Skeletal muscle tissue (tissue), 4 donors: ENCODE results near the gene SYCP2L. TPM values are rescaled to one million over a fixed set of nuclear protein-coding genes. Genes with fewer than 3 reads are reported as not detected.

Source experiments
- H3K27ac ChIP-seq: one replicate; pipeline ENCODE4 v1.7.0; 2013; ENCODE audit warnings: mild to moderate bottlenecking, low read depth, low read length, inconsistent platforms
- H3K27me3 ChIP-seq, 3 donors: one replicate each; pipeline ENCODE4 v1.7.0; 2013; ENCODE audit warnings: low read length in 3 of 3; ENCODE audit not compliant: control insufficient read depth in 3 of 3, insufficient read depth in 3 of 3
- H3K36me3 ChIP-seq, 3 donors: one replicate each; pipeline ENCODE4 v1.7.0; 2013; ENCODE audit warnings: low read length in 3 of 3; ENCODE audit not compliant: control insufficient read depth in 3 of 3, insufficient read depth in 3 of 3
- H3K4me1 ChIP-seq, 3 donors: one replicate each; pipeline ENCODE4 v1.7.0; 2013; ENCODE audit warnings: low read length in 3 of 3, mild to moderate bottlenecking in 3 of 3; ENCODE audit not compliant: control insufficient read depth in 3 of 3, insufficient read depth in 3 of 3
- H3K4me3 ChIP-seq, 3 donors: one replicate each; pipeline ENCODE4 v1.7.0; 2013; ENCODE audit warnings: low read length in 3 of 3
- H3K9ac ChIP-seq, 3 donors: one replicate each; pipeline ENCODE4 v1.7.0; 2013; ENCODE audit warnings: low read length in 3 of 3, mild to moderate bottlenecking in 3 of 3, moderate library complexity in 2 of 3, low read depth in 1 of 3
- H3K9me3 ChIP-seq, 3 donors: one replicate each; pipeline ENCODE4 v1.7.0; 2013; ENCODE audit warnings: low read length in 3 of 3; ENCODE audit not compliant: control insufficient read depth in 3 of 3
- total RNA-seq: library from RNA; depleted of rRNA; stranded (reverse); fragments of >200 nt; gene quantifications from one replicate; pipeline ENCODE4 v1.2.3, GENCODE V29; 2014
- donor health status: Osteomylitis.

Gene SYCP2L
- total RNA-seq, 1 donor from 2014 or later = 1.6 TPM

- H3K4me1 ChIP-seq = no peaks in the 10 kb centered on the region
- no peak overlapping the region for H3K27ac ChIP-seq
- H3K36me3 ChIP-seq = no peaks in the 10 kb centered on the region
- H3K9me3 ChIP-seq = no peaks in the 10 kb centered on the region
- H3K27me3 ChIP-seq = no peaks in the 10 kb centered on the region
- H3K4me3 ChIP-seq = no peak overlapping the region
- no peak overlapping the region for H3K9ac ChIP-seq
Observed at GRCh38 chr6:10947966-10948365, 61.1 kb downstream of the SYCP2L start.

- Histone ChIP-seq H3K4me3 (no peak overlapping the region), H3K36me3 (no peaks in the 10 kb centered on the region), H3K9me3 (no peaks in the 10 kb centered on the region), H3K27ac (no peak overlapping the region), H3K9ac (no peak overlapping the region), H3K4me1 (no peaks in the 10 kb centered on the region), H3K27me3 (no peaks in the 10 kb centered on the region)
Observed at GRCh38 chr6:10949579-10950490, 63.0 kb downstream of the SYCP2L start.

GRCh38 chr6:10951675-10952282 lies 64.9 kb downstream of the SYCP2L start:
- no peaks in the 10 kb centered on the region for H3K4me1 ChIP-seq
- no peak overlapping the region for H3K27ac ChIP-seq
- H3K27me3 ChIP-seq = no peaks in the 10 kb centered on the region
- no peak overlapping the region for H3K4me3 ChIP-seq
- no peak overlapping the region for H3K9ac ChIP-seq
- no peaks in the 10 kb centered on the region for H3K9me3 ChIP-seq
- no peaks in the 10 kb centered on the region for H3K36me3 ChIP-seq

GRCh38 chr6:10954590-10955010 lies 67.7 kb downstream of the SYCP2L start:
- no peak overlapping the region for H3K9ac ChIP-seq
- H3K36me3 ChIP-seq = no peaks in the 10 kb centered on the region
- no peak overlapping the region for H3K4me3 ChIP-seq
- H3K4me1 ChIP-seq = no peaks in the 10 kb centered on the region
- no peaks in the 10 kb centered on the region for H3K9me3 ChIP-seq
- no peak overlapping the region for H3K27ac ChIP-seq
- H3K27me3 ChIP-seq = no peaks in the 10 kb centered on the region

- Histone ChIP-seq H3K36me3 (no peaks in the 10 kb centered on the region), H3K9ac (no peak overlapping the region), H3K4me1 (no peaks in the 10 kb centered on the region), H3K27ac (no peak overlapping the region), H3K9me3 (no peaks in the 10 kb centered on the region), H3K27me3 (no peaks in the 10 kb centered on the region), H3K4me3 (no peak overlapping the region)
Observed at GRCh38 chr6:10956776-10957175, 69.9 kb downstream of the SYCP2L start.

- Histone ChIP-seq H3K9ac (no peak overlapping the region), H3K27me3 (no peaks in the 10 kb centered on the region), H3K36me3 (no peaks in the 10 kb centered on the region), H3K27ac (no peak overlapping the region), H3K9me3 (no peaks in the 10 kb centered on the region), H3K4me3 (no peak overlapping the region), H3K4me1 (no peaks in the 10 kb centered on the region)
Observed at GRCh38 chr6:10957414-10957886, 70.6 kb downstream of the SYCP2L start.

GRCh38 chr6:10960171-10960570 lies 73.3 kb downstream of the SYCP2L start:
- Histone ChIP-seq H3K4me1 (no peaks in the 10 kb centered on the region), H3K27me3 (no peaks in the 10 kb centered on the region), H3K27ac (no peak overlapping the region), H3K4me3 (no peak overlapping the region), H3K36me3 (no peaks in the 10 kb centered on the region), H3K9ac (no peak overlapping the region), H3K9me3 (no peaks in the 10 kb centered on the region)

- Histone ChIP-seq H3K9ac (no peak overlapping the region), H3K4me3 (no peak overlapping the region), H3K27ac (no peak overlapping the region), H3K36me3 (no peaks in the 10 kb centered on the region), H3K9me3 (no peaks in the 10 kb centered on the region), H3K27me3 (no peaks in the 10 kb centered on the region), H3K4me1 (no peaks in the 10 kb centered on the region)
Observed at GRCh38 chr6:10961837-10962236, 75.0 kb downstream of the SYCP2L start.

- Histone ChIP-seq H3K27ac (no peak overlapping the region), H3K9ac (no peak overlapping the region), H3K36me3 (no peaks in the 10 kb centered on the region), H3K4me3 (no peak overlapping the region), H3K27me3 (no peaks in the 10 kb centered on the region), H3K9me3 (no peaks in the 10 kb centered on the region), H3K4me1 (no peaks in the 10 kb centered on the region)
Observed at GRCh38 chr6:10962673-10963072, 75.8 kb downstream of the SYCP2L start.

GRCh38 chr6:10963113-10963512 lies 76.3 kb downstream of the SYCP2L start:
- H3K4me1 ChIP-seq = no peaks in the 10 kb centered on the region
- H3K9ac ChIP-seq = no peak overlapping the region
- H3K4me3 ChIP-seq = no peak overlapping the region
- H3K27ac ChIP-seq = no peak overlapping the region
- no peaks in the 10 kb centered on the region for H3K27me3 ChIP-seq
- H3K9me3 ChIP-seq = no peaks in the 10 kb centered on the region
- H3K36me3 ChIP-seq = no peaks in the 10 kb centered on the region
